Cardiac septum (tissue), 1 donor: Measurements from ENCODE around the gene SLC35F1. TPM values are rescaled to one million over a fixed set of nuclear protein-coding genes. Genes with fewer than 3 reads are reported as not detected.

Experiments
- DNase-seq: peaks from one replicate; pipeline ENCODE4 v3.0.0-alpha.2; 2020; ENCODE audit warnings: low spot score
- intact Hi-C: fragments of 100-400 bp; cut with DNase I; formaldehyde crosslinking; loops from one replicate; pipeline ENCODE4 v1.14.0; 2022
- total RNA-seq: library from RNA; stranded (reverse); fragmentation: NEBNext Ultra II Directional; extraction: Animal tissue kit (Norgen Biotek cat#: 25700); gene quantifications from one replicate; pipeline ENCODE4 v1.2.1, GENCODE V29; 2021
- donor health status: DM: no; HTN: no; CAD: no.

SLC35F1 gene
- total RNA-seq, 1 donor from 2014 or later: 7.7 TPM

DNA sequence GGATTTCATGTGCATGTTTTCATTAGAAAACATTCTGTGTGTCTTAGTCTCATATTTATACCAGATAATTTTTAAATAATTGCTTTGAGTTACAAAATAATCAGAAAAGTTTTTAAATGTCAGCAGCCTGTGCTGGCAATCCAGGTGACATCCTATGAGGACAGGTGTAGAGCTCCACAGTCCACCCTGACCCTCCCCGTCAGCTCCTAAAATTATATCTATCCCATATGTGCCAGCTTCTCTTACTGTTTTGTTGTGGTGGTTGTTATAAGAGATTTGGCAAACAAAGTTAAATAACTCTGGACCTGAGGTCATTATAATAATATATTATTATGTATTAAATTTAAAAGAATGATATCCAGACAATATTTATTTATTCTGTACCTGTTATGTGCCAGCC, 387.8 kb downstream of the SLC35F1 start:
- DNase-seq: no peak
- intact Hi-C loops: loop anchor here (1.0 to 5.0 kb wide), 2 partner anchors 77 to 242 kb away; no protein-coding TSS in a partner anchor

DNA sequence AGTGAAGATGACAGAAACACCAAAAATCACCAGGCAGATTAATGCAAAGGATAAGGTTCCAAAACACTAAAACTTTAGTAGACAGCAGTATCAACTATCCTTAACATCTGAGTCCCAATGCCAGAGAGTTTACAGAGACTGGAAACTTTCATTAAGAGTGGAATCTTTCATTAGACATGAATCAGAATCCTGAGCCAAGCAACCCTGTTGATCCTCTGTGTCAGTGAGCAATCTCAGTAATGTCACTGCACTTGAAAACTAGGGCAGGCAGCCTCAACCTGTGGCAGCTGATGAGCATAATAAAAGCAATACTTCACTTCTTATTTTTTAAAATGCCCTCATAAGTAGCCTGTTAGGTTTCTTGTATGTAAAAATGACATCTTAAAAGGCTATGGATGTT, 388.3 kb downstream of the SLC35F1 start:
- no peak for DNase-seq
- intact Hi-C loops: loop anchor here (1.0 to 5.0 kb wide), 2 partner anchors 77 to 242 kb away; no protein-coding TSS in a partner anchor

DNA sequence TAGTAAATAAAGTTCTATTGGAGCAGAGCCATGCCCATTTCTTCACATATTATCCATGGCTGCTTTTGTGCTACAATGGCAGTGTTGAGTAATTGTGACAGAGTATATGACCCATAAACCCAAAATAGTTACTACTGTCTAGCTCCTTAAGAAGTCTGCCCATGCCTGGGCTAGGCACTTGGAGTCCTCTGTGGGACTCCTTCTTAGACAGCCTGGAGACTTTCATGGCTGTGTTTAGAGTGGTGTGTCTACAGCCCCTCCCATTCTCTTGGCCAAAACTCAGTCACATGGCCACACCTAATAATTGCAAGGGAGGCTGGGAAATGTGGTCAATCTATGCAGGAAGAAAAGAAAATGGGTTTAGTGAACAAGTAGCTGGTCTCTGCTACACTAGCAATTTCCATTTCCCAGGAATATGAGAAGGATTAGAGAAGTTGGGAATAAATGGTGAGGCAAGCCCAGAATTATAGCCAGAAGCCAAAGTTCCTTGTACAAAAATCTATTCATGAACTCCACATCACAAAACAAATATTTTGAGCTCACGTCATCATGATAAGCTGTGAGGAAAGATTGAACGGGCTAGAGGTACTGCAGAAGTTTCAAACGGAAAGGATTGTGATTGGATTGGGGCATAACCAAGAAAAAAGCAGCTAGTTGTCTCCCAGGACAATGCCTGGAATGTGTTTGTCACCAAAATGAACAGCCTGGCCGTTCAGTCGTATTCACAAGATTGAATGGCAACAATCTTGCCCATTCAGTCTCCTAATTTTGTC, 389.3 kb downstream of the SLC35F1 start:
- no peak for DNase-seq
- intact Hi-C loops: loop anchor here (5.0 kb wide), 1 partner anchor 241 kb away; no protein-coding TSS in a partner anchor

DNA sequence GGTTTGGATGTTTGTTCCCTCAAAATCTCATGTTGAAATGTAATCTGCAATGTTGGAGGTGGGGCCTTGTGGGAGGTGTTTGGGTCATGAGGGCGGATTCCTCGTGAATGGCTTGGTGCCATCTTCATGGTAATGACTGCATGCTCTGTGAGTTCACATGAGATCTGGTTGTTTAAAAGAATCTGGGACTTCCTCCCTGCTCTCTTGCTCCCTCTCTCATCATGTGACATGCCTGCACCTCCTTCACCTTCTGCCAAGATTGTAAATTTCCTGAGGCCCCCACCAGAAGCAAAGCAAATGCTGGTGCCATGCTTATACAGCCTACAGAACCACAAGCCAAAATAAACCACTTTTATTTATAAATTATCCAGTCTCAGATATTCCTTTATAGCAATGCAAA, 390.8 kb downstream of the SLC35F1 start:
- intact Hi-C loops: loop anchor here (5.0 kb wide), 1 partner anchor 239 kb away; no protein-coding TSS in a partner anchor
- DNase-seq: no peak

DNA sequence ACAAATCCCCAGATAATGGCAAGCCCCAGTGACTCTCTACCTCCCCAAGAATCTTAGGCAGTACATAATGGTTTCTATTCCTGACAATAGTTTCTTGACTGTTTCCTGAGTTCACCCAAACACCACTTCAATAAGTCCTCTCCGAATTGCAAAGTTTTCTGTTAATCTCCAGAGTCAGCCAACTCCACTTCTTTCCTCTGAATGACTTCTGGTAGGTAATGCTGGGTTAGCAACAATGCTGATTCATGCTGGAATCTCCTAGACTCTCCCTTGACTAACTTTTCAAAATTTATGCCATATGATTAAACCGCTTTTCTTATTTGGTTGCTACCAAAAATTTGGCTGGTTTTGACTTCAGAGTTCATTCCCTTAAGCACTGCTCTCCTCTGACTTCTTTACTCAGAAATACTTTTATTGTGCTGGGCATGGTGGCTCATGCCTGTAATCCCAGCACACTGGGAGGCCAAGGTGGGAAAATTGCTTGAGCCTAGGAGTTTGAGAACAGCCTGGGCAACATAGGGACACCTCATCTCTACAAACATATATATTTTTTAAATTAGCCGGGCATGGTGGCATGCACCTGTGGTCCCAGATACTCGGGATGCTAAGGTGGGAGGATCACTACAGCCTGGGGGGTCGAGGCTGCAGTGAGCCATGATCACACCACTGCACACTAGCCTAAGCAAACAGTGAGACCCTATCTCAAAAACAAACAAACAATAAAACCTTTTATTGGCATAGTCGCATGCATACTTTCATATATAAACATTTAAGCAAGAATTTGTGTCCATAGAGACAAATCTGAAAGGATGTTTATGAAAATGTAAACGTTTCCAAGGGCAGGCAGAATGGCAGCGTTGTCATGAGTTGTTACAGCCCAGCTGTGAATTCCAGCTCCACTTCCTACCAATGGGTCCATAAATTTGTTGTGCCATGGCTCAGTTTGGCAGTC, 391.7 kb downstream of the SLC35F1 start:
- DNase-seq: no peak
- intact Hi-C loops: loop anchor here (5.0 kb wide), 1 partner anchor 239 kb away; no protein-coding TSS in a partner anchor

DNA sequence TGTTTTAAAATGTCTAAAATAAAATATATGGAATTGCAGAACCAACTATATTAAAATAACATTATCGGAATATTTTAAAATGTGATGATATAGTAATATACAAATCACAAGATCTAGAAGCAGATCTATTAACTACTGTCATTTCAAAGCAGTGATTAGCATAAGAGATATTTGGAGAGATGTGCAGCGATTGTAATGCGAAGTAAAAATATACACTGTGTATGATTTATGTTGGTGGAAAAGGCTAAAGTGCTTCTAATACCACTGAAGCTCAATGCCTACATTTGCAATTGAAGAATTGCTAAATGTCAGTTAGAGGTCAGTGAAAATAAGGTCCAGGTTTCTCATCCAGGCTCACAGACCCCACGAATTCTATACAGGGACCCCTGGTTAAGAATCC, 392.4 kb downstream of the SLC35F1 start:
- intact Hi-C loops: loop anchor here (5.0 kb wide), 1 partner anchor 238 kb away; no protein-coding TSS in a partner anchor
- no peak for DNase-seq

DNA sequence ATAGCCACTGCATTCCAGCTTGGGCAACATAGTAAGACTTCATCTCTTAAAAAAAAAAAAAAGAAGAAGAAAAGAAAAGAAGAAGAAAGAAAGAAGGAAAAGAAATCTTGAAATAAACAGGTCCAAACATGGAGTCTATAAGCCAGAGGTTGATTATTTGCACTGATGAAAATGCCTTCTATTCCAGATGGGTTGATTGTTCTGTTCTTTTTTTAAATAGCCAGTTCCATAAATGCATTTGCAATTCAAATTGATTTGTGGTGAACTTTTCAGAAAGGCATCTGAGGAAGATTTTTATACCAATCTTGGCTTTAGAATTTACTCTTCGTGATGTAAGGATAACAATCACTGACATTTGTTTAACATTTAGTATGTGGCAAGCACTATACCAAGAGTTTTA, 397.3 kb downstream of the SLC35F1 start:
- no peak for DNase-seq
- intact Hi-C loops: no loop called here

DNA sequence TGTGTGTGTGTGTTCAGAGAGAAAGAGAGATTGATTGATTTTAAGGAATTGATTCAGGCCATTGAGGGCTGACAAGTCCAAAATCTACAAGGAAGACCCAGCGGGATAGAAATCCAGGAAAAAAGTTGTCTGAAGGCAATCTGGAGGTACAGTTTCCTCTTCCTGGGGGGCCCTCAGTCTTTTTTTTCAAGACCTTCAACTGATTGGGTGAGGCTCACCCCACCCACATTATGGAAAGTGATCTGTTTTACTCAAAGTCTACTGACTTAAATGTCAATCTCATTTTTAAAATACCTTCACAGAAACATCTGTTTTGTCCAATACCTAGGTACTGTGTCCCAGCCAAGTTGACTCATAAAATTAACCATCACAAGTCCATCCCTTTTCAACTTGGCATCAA, 398.0 kb downstream of the SLC35F1 start:
- no peak for DNase-seq
- intact Hi-C loops: no loop called here

DNA sequence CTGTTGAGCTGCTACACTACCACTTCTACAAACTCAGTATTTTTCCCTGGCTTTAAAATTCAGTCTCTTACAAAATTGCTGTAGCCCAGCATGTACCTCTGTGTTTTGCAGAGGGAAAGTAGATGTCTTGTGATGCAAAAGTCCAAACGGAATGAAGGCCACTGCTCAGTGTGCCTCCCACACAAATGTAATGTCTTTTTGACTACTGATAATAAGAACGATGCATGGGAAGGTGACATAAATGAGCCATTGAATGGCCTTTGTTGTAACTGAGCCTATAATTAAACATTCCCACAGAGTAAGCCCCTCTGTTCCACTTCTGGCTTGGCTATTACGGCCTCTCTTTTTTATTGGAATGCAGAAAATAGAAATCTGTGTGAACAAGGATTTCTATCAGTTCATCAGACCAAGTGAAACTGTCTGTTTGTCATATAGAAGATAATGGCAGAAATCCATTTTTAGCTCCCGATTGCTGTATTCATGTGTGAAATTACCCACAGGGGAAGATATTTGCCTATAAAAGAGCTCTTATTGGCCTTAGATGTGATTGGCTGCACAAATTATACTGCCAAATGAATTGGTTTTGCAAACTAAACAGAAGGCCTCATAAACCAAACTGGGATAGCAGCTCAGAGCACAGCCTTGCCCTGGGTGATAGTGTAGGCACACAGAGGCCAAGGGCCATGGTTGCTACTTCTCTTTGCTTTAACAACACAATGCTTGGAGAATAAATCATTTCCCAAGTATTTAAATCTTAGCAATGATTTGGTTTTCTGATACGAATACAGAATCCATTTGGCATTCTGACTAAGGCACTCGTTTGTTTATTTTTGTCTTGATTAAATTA, 399.6 kb downstream of the SLC35F1 start:
- DNase-seq: no peak
- intact Hi-C loops: no loop called here

DNA sequence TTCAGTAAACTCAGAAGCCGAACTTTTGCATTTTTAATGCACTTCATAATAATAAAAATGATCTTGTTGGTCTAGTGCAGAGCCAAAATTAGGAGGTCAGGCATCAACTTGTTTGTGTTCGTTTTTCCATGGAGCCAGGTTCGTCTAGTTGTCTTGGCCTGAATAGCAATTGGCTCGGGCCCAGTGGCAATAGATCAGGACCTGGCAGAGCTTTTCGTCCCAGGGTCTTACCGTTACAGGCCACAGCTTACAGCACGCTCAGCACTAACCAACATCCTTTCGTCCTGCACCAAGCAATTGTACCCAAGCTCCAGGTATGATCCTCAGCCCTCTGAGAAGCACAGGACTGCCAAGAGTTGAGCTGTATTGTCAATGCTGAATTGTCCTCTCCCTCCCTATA, 400.5 kb downstream of the SLC35F1 start:
- DNase-seq: no peak
- intact Hi-C loops: no loop called here

DNA sequence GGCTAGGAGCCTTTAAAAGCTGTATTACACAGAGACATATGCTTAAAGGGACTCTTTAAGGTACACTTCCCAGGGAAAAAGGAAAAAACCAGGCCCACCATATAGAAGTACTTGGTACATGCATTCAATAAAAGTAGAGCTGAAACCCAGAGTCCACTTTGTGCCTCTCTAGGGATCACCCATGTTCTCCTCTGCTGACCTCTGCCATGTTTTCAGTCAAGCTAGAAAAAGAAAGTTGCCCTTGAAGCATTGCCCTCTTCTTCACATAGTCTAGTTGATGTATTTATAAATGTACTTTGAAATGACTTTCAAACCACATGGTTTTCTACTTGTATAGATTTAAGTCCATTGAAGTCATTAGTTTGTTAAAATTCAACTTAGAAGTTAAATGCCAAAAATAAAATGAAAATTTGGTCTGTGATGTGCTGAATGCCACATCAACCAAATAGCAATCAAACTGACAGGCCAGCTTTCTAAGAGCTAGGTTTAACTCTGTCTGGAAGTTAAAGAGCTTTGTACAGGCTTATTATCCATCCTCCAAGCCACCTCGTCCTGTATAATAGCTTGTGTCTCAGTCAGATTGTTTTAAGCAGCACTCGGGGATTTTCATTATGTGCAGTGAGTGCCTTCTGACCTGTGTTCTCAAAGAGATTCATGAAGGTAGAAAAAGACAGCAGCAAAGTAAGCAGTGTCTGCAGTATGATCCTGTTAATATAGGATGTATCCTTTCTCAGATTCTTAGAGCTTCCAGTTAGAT, 402.5 kb downstream of the SLC35F1 start:
- intact Hi-C loops: no loop called here
- no peak for DNase-seq

DNA sequence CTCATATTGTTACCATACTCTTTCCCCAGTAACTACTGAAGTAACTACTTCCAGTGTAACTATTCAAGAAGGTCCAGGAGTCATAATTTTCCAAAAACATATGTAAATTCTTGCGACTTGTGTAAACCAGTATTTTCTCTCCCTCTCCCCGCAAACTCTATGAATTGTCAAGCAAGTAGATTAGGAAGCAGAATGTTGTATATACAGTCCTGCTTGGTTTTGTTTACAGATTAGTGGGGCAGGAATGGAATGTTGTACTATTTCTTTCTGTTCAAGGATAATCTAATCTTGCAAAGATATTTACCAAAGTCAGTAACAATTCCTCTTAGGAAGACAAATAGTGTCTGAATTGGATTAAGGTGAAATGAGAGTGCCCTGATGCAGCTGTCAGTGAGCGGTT, 406.1 kb downstream of the SLC35F1 start:
- intact Hi-C loops: no loop called here
- no peak for DNase-seq

DNA sequence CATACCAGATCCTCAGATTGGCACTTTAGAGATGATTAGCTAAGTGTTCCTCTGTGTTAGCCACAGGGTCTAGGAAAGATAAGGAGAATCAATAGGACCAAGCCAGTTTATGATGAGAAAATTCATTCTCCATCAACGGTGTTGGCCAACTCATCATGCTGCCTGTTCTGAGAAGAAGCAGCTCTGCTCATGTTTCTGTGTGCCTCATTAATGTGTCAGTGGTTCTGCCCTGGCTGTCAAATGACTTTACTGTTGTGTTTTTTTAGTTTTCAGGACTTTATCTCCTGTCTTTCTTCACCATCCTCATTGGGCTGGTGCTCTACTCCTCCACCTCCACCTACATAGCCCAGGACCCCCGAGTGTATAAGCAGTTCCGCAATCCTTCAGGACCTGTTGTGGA, 406.7 kb downstream of the SLC35F1 start:
- intact Hi-C loops: no loop called here
- no peak for DNase-seq

DNA sequence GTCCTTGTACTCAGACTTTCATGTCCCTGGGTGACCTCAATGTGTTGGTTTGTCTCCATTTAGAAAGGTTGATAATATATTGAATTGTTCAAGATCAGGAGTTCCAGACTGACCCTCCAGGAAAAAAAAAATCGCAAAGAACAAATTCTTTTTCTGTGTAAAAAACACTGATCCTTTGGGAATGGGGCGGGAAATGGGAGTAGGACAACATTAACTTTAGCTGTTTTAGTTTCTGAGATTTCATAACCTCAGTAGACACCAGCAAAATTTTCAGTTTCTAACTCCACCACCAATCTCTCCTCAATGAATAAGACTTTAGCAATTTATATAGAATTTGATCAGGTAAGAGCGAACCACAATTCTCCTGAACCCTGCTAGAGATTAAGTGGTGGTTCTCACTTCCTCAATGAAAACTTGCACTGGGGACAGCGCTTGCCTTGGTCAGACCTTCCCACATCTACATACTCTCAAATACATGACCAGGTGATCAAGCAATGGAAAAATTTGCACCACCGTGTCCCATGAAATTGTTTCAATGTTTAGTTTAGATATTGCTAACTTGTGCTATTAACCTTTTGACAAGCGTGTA, 409.8 kb downstream of the SLC35F1 start:
- intact Hi-C loops: loop anchor here (5.0 kb wide), 1 partner anchor 55 kb away; no protein-coding TSS in a partner anchor
- DNase-seq: no peak

DNA sequence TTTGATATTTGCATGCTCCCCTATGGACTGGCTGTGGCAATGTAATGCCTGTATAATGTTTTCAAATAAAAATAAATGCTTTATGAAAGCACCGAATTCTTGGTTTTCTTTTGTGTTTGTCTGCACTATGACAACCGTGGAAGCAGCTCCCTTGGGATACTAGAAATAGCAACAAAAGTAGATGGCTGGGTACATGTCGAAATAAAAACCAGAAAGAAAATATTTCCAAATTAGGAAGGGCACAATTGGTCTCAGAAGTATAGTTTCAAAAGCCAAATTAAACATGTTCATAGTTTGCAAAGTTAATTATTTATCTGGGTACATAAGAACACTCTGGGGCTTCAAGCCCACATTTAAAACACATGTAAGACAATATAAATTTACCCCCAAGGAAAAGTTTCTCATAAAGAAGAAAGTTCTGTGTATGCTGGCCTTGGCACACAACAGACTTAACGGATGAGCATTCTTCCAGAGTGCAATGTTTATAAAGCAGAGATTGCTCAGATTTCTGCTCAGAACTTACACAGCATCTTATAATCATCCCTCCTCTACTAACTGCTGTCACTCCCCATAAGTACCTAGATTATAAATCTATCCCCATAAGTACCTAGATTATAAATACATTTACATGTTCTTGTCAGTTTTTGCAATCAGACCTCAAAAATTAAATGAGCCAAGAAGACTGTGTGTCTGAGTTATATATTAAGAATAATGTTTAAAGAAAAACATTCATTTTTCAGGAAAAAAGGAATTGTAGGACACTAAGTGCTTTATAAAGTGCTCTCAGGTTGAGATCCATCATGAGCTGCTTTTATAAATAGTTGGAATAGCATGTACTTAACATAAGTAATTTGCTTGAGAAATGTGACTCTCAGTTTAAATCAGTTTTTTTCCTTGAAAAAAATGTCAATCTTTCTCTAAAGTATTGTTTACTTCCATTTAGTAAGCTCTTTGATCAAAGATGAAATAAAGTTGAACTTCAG, 410.8 kb downstream of the SLC35F1 start:
- intact Hi-C loops: loop anchor here (5.0 kb wide), 1 partner anchor 54 kb away; no protein-coding TSS in a partner anchor

DNA sequence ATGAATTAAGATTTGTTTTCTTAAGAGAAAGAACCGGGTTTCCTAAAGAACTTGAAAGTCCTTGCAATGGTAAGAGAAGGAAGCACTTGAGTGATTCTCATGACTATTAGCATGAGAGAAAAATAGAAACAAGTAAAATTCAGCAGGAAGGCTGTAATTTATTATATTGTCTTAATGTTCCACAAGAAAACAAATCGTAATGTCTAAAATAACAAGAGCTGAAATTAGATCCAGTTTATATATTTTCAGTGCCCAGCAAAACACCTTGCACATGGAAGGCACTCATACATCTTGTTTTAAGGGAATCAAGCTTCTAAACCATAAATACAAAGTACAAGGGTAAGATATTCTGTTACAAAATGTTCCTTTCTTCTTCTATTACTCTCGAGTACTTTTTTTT, 411.6 kb downstream of the SLC35F1 start:
- intact Hi-C loops: loop anchor here (5.0 kb wide), 1 partner anchor 54 kb away; no protein-coding TSS in a partner anchor
- DNase-seq: no peak

More for the DNA sequence above, 410.8 kb downstream of the SLC35F1 start:
- DNase-seq: no peak

DNA sequence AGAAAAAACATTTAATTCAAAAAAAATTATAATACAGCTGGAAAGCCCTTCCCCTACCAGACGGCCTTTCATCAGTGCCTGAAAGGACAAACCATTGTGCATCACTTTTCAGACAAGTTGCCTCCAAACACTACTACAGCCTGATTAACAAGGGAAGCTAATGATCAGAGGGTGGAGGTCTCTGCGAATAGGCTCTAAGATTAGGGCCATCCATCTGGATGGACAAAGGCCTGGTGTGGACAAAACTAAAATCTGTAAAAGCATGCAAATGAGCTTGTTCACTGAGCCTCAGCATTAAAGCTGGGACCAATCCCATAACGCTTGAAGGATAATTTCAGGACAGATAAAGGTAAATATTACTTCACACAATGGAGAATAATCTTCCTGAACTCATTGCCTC, 412.4 kb downstream of the SLC35F1 start:
- DNase-seq: no peak
- intact Hi-C loops: loop anchor here (5.0 kb wide), 1 partner anchor 53 kb away; no protein-coding TSS in a partner anchor
